A673 (cell line): ENCODE results near the gene CEP57L1.

Source experiments
- EZH2 ChIP-seq: fragments of 200-600 bp; sonication (generic); IDR thresholded peaks from 2 replicates; pipeline ENCODE4 v1.6.1; 2017; ENCODE audit warnings: borderline replicate concordance, low read depth, mild to moderate bottlenecking, mixed read lengths, antibody characterized with exemption, low read length; ENCODE audit not compliant: poor library complexity, severe bottlenecking
- TF ChIP-seq, protein P1 (sequence below): fragments of 300-800, 200-600 bp; sonication (generic); conservative IDR thresholded peaks from 2 replicates; pipeline ENCODE4 v1.5.1; 2017; ENCODE audit warnings: low read depth, mild to moderate bottlenecking, antibody characterized with exemption, low read length, moderate library complexity, mixed read lengths

DNA sequence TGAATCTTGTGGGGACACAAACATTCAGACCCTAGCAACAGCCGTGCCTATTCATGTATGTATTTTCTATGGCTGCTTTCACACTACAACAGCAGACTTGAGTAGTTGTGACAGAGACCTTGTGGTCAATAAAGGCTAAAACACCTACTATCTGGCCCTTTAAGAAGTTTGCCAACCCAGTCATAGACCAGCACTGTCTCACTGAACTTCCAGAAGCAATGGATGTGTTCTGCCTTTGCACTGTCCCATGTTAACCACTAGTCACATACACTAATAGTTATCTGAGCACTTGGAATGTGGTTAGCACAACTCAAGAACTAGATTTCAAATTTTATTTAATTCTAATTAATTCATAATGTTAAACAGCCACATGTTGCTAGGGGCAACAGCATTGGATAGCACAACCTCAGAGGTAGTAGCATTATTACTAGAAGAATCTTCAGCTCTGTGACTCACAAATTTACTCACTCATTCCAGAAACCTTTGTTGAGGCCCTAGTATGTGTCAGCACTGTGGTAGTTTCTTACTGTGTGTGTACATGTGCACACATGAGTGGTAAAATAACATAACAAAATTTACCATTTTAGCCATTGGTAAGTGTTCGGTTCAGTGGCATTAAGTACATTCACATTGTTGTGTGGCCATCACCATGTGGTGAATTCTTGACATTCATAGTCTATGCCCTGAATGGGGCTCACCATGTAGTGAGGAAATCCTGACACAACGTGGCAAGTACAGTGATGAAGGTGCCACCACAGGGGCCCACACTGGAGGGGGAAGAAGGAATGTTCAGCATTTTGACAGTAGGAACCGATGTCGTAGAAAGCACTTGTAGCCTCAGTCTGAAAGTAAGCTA, 107.3 kb downstream of the CEP57L1 start:
- TF ChIP-seq EZH2 = no peak
- TF ChIP-seq, protein P1, sequence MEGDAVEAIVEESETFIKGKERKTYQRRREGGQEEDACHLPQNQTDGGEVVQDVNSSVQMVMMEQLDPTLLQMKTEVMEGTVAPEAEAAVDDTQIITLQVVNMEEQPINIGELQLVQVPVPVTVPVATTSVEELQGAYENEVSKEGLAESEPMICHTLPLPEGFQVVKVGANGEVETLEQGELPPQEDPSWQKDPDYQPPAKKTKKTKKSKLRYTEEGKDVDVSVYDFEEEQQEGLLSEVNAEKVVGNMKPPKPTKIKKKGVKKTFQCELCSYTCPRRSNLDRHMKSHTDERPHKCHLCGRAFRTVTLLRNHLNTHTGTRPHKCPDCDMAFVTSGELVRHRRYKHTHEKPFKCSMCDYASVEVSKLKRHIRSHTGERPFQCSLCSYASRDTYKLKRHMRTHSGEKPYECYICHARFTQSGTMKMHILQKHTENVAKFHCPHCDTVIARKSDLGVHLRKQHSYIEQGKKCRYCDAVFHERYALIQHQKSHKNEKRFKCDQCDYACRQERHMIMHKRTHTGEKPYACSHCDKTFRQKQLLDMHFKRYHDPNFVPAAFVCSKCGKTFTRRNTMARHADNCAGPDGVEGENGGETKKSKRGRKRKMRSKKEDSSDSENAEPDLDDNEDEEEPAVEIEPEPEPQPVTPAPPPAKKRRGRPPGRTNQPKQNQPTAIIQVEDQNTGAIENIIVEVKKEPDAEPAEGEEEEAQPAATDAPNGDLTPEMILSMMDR = no peak
